ENCODE results near the gene PPP3CA. TPM values are rescaled to one million over a fixed set of nuclear protein-coding genes. Genes with fewer than 3 reads are reported as not detected.
"Not testable (repeated sequence)": the region's sequence is repeated elsewhere in the genome, so short reads cannot be mapped to it uniquely, and the experiment has no call there.

The PPP3CA gene
- total RNA-seq, 1 donor from 2014 or later, result 78.2 TPM

GRCh38 chr4:101140228-101140627 is 207.1 kb downstream of the PPP3CA start:
- no peak for DNase-seq

GRCh38 chr4:101136373-101137370 is 210.7 kb downstream of the PPP3CA start:
- DNase-seq, result no peak

GRCh38 chr4:101135371-101136010 is 211.8 kb downstream of the PPP3CA start:
- DNase-seq, result no peak

GRCh38 chr4:101131058-101131457 is 216.3 kb downstream of the PPP3CA start:
- not testable (repeated sequence) for DNase-seq

GRCh38 chr4:101128898-101129297 is 218.4 kb downstream of the PPP3CA start:
- DNase-seq, result not testable (repeated sequence)

- DNase-seq, result no peak
Measured at GRCh38 chr4:101128473-101128872, 218.9 kb downstream of the PPP3CA start.

GRCh38 chr4:101127176-101127790 is 220.0 kb downstream of the PPP3CA start:
- DNase-seq, result no peak

GRCh38 chr4:101126059-101126458 is 221.3 kb downstream of the PPP3CA start:
- DNase-seq, result peak; percentile 31

GRCh38 chr4:101125045-101125942 is 222.0 kb downstream of the PPP3CA start:
- DNase-seq, result no peak

- DNase-seq, result no peak
Measured at GRCh38 chr4:101123231-101123630, 224.1 kb downstream of the PPP3CA start.

- no peak for DNase-seq
Measured at GRCh38 chr4:101122019-101122418, 225.3 kb downstream of the PPP3CA start.

- DNase-seq, result no peak
Measured at GRCh38 chr4:101119141-101119540, 228.2 kb downstream of the PPP3CA start.

- DNase-seq, result no peak
Measured at GRCh38 chr4:101118617-101119016, 228.7 kb downstream of the PPP3CA start.

- no peak for DNase-seq
Measured at GRCh38 chr4:101115887-101116286, 231.4 kb downstream of the PPP3CA start.

- DNase-seq, result no peak
Measured at GRCh38 chr4:101114936-101115372, 232.4 kb downstream of the PPP3CA start.

- no peak for DNase-seq
Measured at GRCh38 chr4:101104312-101105052, 242.8 kb downstream of the PPP3CA start.

- DNase-seq, result peak; percentile 49
Measured at GRCh38 chr4:101103381-101104142, 243.8 kb downstream of the PPP3CA start.

- DNase-seq, result peak; percentile 81
Measured at GRCh38 chr4:101102114-101102742, 245.1 kb downstream of the PPP3CA start.

GRCh38 chr4:101101072-101101471 is 246.3 kb downstream of the PPP3CA start:
- no peak for DNase-seq
